ACHN (cell line): ENCODE measurements around the gene CACNA1C.

Source experiments
- DNase-seq: peaks from one replicate; pipeline ENCODE4 v3.0.0-alpha.2; 2015
- in situ Hi-C: cut with HindIII; loops from 2 replicates; pipeline ENCODE4 v1.10.0; 2017; ENCODE audit warnings: low sequenced_read_pairs, low pct_ligation_motif_present, low pct_unique_long_range_greater_than_20kb

CACNA1C gene

GRCh38 chr12:2363836-2364609, 311.2 kb downstream of the CACNA1C start:
- DNase-seq = no peak
- in situ Hi-C loops = no loop called here

- in situ Hi-C loops = no loop called here
- DNase-seq = no peak
Observed at GRCh38 chr12:2364631-2365051, 311.9 kb downstream of the CACNA1C start.

GRCh38 chr12:2366711-2367110, 313.9 kb downstream of the CACNA1C start:
- in situ Hi-C loops = no loop called here
- DNase-seq = no peak

GRCh38 chr12:2372178-2372577, 319.4 kb downstream of the CACNA1C start:
- DNase-seq = no peak
- in situ Hi-C loops = no loop called here

- no peak for DNase-seq
- in situ Hi-C loops = no loop called here
Observed at GRCh38 chr12:2372735-2373134, 319.9 kb downstream of the CACNA1C start.

GRCh38 chr12:2373307-2373706, 320.5 kb downstream of the CACNA1C start:
- no peak for DNase-seq
- in situ Hi-C loops = no loop called here

- in situ Hi-C loops = no loop called here
- DNase-seq = no peak
Observed at GRCh38 chr12:2374092-2374906, 321.5 kb downstream of the CACNA1C start.

GRCh38 chr12:2375871-2376270, 323.1 kb downstream of the CACNA1C start:
- in situ Hi-C loops = no loop called here
- no peak for DNase-seq

- in situ Hi-C loops = no loop called here
- no peak for DNase-seq
Observed at GRCh38 chr12:2376908-2377657, 324.3 kb downstream of the CACNA1C start.

GRCh38 chr12:2378835-2379330, 326.1 kb downstream of the CACNA1C start:
- DNase-seq = no peak
- in situ Hi-C loops = no loop called here

GRCh38 chr12:2380946-2381345, 328.2 kb downstream of the CACNA1C start:
- in situ Hi-C loops = no loop called here
- no peak for DNase-seq

- in situ Hi-C loops = no loop called here
- peak; percentile 36 for DNase-seq
Observed at GRCh38 chr12:2382370-2383155, 329.8 kb downstream of the CACNA1C start.

GRCh38 chr12:2383325-2384028, 330.7 kb downstream of the CACNA1C start:
- in situ Hi-C loops = no loop called here
- peak; percentile 55 for DNase-seq

- DNase-seq = no peak
- in situ Hi-C loops = no loop called here
Observed at GRCh38 chr12:2384029-2384386, 331.2 kb downstream of the CACNA1C start.

- in situ Hi-C loops = no loop called here
Observed at GRCh38 chr12:2384533-2385351, 332.0 kb downstream of the CACNA1C start.

GRCh38 chr12:2385529-2385928, 332.7 kb downstream of the CACNA1C start:
- in situ Hi-C loops = no loop called here

More at GRCh38 chr12:2384533-2385351, 332.0 kb downstream of the CACNA1C start:
- no peak for DNase-seq

GRCh38 chr12:2386566-2386965, 333.8 kb downstream of the CACNA1C start:
- in situ Hi-C loops = no loop called here
- DNase-seq = no peak

More at GRCh38 chr12:2385529-2385928, 332.7 kb downstream of the CACNA1C start:
- no peak for DNase-seq
